ENCODE measurements around the gene PLXNA4.

- no peak for TF ChIP-seq CTCF (IDR thresholded peaks at IDR 0.05)
- TF ChIP-seq POLR2AphosphoS5 (IDR thresholded peaks at IDR 0.05) = no peak
- TF ChIP-seq EP300 (IDR thresholded peaks at IDR 0.05) = no peak
These were observed 230.6 kb downstream of the PLXNA4 start for GRCh38 chr7:132345543-132346129.

All from stomach (tissue), 4 donors.